ENCODE results near the gene FMN2. TPM values are rescaled to one million over a fixed set of nuclear protein-coding genes. Genes with fewer than 3 reads are reported as not detected.

The FMN2 gene
- total RNA-seq = not detected in 2 replicates

DNA sequence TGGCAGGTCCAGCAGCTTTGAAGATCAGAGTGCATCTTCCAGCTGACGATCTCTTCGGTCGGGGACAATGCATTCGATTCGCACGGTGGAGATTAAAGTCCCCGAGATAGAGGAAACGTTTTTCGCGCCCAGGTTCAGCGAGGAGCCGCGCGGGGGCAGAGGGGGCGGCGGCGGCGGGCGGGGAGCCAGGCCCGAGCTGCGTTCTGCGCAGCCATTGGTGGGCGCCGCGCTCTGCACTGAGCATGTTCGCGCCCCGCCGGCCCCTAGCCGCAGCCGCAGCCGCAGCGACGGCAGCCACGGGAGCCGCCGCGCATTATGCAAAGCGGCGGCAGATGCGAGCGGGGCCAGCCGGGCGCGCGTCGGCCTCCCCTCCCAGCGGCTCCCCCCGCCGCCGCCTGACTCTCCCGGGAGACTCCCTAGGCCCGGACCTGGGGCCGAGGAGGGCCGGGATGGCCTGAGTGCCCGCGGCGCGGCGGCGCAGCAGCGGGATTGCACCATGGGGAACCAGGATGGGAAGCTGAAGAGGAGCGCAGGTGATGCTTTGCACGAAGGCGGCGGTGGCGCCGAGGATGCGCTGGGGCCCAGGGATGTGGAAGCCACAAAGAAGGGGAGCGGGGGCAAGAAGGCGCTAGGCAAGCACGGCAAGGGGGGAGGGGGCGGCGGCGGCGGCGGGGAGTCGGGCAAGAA is at the start of gene FMN2:
Gene FMN2, plus strand, starts transcription at position 270 of the 687 bp plus-strand sequence. Its CDS starts 227 bp downstream, at position 497.
- peak in 1 of 2 donors; percentile 5 for DNase-seq (ENCODE audit: low read depth in 2 of 2)

DNA sequence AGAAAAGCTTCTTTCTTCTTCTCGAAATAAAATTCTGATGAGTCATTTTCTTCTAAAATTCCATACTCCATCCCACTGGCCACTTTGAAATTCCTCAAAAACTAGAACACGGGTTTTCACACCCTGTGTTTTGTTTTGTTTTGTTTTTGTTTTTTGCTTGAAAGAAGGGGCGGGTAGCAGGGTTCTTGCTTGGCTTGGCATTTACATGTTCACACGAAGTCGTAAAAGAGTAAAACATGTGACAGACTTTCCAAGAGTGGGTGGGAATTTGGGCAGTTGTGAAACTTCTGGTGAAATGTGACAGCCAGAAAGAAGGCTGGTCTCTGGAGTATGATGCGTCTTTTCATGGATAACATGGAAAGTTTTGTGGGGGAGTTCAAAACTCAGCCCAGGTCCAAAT is 47.1 kb upstream of the FMN2 start:
- DNase-seq (ENCODE audit: low read depth in 2 of 2) = no peak

DNA sequence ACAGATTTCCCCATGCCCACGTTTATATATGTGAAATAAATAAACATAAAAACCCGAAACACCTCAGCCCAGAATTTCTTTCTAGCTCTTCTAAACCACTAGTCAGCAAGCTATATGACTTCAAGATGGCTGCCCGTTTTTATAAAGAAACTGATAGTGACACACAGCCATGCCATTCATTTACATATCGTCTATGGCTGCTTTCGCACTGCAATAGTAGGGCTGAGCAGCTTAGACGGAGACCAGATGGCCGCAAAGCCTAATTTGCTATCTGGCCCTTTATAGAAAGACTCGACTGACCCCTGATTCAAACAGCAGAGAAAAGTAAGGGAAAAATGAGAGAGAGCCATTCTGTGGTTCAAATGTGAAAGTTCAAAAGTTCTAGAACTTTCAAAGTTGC is 45.7 kb upstream of the FMN2 start:
- DNase-seq (ENCODE audit: low read depth in 2 of 2) = no peak

DNA sequence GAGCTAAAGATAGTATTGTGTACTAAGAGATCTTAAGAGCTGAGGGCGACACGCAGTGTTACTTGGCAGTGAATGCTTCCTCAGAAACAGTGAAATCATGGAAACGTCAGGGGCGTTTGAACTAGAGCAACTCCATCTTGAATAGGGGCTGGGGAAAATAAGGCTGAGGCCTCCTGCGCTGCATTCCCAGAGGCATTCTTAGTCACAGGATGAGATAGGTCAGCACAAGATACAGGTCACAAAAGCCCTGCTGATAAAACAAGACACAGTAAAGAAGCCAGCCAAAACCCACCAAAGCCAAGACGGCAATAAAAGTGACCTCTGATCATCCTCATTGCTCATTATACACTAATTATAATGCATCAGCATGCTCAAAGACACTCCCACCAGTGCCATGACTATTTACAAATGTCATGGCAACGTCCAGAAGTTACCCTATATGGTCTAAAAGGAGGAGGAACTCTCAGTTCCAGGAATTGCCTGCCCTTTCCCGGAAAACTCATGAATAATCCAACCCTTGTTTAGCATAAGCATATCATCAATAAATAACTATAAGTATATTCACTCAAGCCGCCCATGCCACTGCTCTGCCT is 37.5 kb upstream of the FMN2 start:
- no peak for DNase-seq (ENCODE audit: low read depth in 2 of 2)

DNA sequence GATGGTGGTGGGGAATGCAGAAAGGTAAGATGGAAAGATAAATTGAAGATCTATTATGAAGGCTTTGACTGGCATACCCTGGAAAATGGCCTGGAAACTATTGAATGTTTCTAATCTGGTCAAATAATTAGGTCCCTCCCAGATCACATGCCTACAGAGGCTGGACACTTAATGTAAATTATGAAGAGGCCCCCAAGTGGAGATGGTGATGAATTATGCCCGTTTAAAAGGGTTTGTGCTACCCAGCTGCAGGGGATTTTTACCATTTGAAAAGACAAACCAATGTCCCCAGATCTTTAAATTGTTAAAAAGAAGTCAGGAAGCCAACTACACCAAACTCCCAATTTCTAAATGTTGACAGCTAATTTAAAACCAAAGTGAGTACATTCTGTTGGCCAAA is 35.7 kb upstream of the FMN2 start:
- no peak for DNase-seq (ENCODE audit: low read depth in 2 of 2)

DNA sequence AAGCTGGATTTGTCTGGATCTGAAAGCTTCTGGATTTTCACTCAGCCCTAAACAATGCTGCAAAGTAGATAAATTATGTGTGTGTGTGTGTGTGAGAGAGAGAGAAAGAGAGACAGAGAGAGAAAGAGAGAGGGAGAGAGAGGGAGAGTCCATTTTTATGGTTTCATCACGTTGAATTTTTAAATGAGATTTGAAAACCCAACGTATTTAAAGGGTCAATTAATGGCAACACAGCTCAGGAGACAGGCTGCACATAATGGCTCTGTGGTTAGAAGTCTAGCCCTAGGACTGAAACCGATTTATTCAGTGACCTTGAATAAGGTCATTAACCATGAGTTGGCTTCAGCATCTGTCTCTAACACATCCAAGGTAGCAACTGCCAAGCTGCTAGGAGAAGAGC is 35.3 kb upstream of the FMN2 start:
- no peak for DNase-seq (ENCODE audit: low read depth in 2 of 2)

DNA sequence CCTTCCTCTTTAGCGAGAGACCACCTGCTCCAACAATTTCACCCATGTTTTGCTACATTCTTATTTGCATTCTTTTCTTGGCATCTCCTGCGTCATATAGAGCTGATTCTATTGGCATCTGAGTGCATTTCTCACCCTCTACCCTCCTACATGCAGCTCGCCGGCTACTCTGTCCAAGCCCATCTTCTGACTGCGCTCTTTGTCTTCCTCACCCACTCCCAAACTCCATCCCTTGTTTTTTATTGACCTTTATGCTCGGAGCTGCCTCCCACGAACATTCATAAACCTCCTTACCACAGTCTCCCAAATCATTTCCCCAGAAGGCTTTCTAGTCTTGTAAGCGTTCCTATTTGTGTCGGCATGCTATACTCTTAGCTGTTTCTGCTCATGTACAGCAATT is 33.6 kb upstream of the FMN2 start:
- DNase-seq (ENCODE audit: low read depth in 2 of 2) = no peak

DNA sequence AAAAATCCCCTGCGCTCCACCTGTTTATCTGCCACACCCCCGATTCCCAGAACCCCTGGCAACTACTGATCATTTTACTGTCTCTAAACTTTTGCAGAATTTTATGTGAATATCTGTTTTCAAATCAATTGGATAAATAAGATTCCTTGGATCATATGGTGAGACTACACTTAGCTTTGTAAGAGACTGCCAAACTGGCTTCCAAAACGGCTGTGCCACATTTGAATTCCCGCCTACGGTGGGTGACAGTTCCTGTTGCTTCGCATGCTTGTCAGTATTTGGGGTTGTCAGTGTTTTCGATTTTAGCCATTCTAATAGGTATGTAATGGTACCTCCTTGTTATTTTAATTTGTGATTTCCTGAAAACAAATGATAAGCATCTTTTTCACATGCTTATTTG is 22.7 kb upstream of the FMN2 start:
- DNase-seq (ENCODE audit: low read depth in 2 of 2) = no peak

DNA sequence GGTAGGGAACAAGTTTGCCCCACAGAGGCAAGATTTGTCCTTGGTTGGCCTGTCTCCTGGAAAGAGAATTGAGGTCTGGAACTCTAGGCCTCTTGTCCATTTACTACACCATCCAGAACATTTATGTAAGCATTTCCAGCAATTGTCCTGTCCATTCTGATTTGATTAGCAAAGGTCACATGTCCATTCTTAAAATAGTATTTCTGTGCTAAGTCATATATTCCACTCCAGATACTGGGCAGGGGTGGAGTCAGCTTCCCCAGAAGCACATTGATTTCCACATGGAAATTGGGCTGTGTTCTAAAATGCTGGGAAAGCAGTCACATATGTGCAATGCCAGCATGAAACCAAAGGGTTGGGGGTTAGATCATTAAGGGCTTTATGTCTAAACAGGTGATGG is 21.5 kb upstream of the FMN2 start:
- DNase-seq (ENCODE audit: low read depth in 2 of 2) = peak; percentile 17 to 40

DNA sequence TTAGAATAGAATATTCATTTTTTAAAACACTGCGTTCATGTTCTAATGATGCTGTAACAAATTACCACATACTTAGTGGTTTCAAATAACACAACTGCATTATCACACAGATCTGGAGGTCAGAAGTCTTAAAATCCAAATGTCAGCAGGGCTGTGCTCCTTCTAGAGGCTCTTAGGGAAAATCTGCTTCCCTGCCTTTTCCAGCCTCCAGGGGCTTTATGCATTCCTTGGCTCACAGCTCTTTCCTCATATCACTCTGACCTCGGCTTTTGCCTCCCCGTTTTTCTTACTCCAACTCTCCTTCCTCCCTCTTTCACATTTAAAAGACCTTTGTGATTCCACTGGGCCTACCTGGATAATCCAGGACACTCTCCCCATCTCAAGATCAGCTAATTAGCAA is 18.6 kb upstream of the FMN2 start:
- no peak for DNase-seq (ENCODE audit: low read depth in 2 of 2)

DNA sequence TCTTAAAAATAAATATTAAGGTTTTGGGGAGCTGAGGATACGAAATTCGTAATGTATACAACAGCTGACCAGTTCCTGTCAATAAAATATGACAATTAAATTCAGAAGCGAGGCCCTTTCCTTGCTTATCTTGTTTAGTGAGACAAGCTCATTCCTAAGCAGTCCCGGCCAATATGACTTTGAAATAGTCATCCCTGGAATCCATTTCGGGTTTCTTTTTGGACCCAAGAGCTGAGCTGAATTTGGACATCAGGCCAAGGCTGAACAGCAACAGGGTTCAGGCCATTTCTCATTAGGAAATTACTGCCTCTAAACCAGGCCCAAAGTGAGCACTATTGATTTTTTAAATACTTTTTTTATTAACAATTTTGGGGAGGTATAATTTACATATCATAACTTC is 17.3 kb upstream of the FMN2 start:
- DNase-seq (ENCODE audit: low read depth in 2 of 2) = no peak

DNA sequence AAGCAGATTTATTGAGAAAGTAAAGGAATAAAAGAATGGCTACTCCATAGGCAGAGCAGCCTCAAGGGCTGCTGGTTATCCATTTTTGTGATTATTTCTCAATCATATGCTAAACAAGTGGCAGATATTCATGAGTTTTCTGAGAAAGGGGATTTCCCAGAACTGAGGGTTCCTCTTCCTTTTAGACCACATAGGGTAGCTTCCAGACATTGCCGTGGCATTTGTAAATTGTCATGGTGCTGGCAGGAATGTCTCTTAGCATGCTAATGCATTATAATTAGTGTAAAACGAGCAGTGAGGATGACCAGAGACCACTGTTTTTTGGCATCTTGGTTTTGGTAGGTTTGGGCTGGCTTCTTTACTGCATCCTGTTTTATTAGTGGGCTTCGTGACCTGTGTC is 16.8 kb upstream of the FMN2 start:
- DNase-seq (ENCODE audit: low read depth in 2 of 2) = no peak

DNA sequence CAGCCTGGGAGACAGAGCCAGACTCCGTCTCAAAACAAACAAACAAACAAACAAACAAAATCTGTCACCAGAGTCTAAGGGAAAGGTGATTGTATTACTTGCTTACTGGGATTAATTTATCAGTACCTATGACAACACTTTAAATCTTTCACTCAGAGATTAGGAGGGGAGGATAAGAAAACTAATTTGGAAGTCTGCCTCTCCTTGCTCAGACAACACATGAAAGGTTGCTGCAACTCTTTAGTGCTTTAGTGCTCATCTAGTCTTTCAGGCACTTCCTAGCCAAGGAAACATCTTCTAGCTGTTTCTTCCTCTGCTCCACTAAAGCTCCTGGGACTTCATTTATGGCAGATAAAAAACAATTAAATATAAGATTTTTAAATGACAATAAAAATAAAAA is 7.3 kb upstream of the FMN2 start:
- DNase-seq (ENCODE audit: low read depth in 2 of 2) = no peak

DNA sequence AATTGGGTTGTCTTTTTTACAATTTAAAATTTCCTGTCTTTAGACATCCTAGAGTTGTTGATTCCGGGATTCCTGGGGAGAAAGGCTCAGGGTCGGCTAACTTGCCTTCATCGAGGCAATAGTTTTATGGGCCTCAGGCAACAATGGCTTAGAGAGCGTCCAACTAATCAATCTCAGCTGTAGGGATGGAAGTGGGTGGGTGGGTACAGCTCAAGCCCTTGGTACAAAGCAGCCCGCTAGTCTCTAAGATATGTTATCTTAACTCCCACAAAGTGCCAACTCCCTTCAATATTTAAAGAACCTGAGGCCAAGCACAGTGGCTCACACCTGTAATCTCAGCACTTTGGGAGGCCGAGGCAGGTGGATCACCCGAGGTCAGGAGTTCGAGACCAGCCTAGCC is 6.9 kb upstream of the FMN2 start:
- no peak for DNase-seq (ENCODE audit: low read depth in 2 of 2)

DNA sequence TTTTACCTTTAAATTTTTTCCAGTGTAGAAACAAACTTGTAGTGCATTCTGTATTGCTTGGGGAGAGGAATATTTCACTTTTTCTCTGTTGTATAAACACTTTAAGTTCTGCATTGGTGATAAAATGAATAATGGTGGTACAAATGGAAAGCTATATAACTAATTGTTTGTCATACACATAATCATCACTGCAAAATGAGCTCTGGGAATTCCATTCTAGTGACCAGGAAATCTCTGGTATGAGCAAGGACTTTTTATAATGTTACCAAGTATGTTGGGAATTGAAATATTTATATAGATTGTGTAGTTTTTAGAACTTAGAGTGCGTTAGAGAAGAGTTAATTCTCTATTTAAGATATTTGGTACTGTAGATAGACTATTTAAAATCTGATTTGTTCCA is 5.0 kb upstream of the FMN2 start:
- DNase-seq (ENCODE audit: low read depth in 2 of 2) = no peak

DNA sequence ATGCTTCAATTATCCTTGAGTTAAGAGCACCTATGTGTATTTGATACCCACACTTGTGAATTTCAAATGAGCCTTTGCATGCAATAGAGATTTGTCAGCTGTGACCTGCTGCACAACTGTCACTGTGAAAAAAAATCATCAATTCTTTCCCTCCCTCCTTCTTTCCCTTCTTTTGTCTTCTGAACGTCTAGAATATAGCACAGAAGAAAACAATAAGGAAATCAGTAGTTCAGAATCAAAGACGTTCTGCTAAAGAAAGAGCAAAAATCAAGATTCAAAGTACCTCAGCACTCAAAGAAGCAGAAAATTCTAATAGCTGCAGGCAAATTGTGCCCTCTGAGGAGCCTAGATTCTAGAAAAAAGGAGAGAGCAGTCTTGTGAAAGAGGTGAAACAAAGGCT is 1.7 kb upstream of the FMN2 start:
- DNase-seq (ENCODE audit: low read depth in 2 of 2) = no peak

DNA sequence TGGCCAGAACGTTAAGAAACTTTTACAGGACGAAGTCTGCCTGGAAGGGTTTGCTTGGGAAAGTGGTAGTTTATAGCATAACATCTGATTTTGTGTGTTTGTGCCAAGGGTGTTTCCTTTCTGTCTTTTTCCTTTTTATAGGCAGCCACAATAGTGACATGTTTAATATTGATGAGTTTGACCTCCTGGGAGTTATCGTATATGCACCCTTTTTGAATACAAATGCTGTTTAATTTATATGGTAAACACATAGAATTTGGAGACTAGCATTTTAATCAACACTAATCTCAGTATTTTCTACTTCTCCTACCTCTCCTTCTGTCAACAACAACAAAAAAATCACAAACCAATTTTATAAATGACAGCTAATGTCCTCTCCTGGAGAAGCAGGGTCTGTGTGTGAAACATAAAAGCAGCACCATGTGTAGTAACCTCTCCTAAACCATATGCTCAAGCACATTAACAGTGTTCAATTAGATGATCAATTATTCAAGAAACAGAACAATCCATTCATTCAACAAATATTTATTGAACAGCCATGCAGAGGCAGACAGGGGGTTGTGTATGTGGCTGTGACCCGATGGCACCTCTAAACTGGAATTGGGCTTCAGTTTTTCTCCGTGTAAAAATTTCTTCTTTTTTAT is 604 bp upstream of the FMN2 start:
- no peak for DNase-seq (ENCODE audit: low read depth in 2 of 2)

DNA sequence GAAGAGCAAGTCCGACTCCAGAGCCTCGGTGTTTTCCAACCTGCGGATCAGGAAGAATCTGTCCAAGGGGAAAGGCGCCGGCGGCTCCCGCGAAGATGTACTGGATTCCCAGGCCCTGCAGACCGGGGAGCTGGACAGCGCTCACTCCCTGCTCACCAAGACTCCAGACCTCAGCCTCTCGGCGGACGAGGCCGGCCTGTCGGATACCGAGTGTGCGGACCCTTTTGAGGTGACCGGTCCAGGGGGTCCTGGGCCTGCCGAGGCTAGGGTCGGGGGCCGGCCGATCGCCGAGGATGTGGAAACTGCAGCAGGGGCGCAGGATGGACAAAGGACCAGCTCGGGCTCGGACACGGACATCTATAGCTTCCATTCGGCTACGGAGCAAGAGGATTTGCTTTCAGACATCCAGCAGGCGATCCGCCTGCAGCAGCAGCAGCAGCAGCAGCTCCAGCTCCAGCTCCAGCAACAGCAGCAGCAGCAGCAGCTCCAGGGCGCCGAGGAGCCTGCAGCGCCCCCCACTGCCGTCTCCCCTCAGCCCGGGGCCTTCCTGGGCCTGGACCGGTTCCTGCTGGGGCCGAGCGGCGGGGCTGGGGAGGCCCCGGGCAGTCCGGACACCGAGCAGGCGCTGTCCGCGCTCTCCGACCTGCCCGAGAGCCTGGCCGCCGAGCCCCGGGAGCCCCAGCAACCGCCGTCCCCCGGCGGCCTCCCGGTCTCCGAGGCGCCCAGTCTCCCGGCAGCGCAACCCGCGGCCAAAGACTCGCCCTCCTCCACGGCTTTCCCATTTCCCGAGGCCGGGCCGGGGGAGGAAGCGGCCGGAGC is 827 bp downstream of the FMN2 start:
- DNase-seq (ENCODE audit: low read depth in 2 of 2) = peak; percentile 17 to 67

DNA sequence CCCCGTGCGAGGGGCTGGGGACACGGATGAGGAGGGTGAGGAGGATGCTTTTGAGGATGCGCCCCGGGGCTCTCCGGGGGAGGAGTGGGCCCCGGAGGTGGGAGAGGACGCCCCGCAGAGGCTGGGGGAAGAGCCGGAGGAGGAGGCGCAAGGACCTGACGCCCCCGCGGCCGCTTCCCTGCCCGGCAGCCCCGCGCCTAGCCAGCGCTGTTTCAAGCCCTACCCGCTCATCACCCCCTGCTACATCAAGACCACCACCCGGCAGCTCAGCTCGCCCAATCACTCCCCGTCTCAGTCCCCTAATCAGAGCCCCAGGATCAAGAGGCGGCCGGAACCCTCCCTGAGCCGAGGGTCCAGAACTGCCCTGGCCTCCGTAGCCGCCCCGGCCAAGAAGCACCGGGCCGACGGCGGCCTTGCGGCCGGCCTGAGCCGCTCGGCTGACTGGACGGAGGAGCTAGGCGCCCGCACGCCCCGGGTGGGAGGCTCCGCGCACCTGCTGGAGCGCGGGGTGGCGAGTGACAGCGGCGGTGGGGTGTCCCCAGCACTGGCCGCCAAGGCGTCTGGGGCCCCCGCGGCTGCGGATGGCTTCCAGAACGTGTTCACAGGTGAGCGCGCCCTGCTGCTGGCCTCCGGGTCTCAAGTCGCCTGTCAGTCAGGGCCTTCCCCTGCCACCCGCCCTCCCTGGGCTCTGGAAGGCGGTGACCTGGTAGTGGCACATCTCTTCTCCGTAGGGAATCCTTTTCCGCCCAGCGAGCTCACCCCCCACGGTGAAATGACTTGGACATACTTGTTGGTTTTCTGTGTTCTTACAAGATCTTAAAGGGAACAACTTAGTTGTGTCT is 1.7 kb downstream of the FMN2 start:
- DNase-seq (ENCODE audit: low read depth in 2 of 2) = no peak

DNA sequence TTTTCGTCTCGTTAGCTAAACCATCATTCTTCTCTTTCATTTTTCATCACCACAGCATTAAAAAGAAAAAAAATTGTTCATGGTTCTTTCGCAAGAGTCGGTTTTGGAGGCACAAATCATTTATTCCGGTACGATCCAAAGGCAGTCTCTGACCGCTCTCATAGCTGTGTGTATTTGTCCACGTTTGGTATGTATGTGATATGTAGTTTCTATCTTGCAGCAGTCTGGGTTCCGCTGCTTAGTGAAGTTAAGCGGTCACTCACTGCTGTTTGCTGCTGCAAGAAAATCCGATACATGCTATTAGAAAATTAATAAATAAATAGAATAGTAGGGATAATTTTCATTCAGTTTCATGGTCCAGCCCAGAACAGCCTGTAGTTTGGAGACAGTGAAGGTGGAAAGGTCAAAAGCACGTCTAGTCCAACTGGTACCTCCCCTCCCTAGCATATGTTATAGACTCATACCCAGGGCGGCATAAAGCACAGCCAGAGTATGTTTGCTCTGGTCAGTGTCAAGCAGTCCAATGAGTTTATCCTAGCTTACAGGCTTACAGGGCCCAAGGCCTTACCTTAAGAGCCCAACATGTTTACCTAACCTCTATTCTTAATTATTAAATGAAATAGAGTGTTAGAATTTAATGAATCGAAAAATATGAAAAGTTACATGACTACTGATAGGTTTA is 2.5 kb downstream of the FMN2 start:
- no peak for DNase-seq (ENCODE audit: low read depth in 2 of 2)

DNA sequence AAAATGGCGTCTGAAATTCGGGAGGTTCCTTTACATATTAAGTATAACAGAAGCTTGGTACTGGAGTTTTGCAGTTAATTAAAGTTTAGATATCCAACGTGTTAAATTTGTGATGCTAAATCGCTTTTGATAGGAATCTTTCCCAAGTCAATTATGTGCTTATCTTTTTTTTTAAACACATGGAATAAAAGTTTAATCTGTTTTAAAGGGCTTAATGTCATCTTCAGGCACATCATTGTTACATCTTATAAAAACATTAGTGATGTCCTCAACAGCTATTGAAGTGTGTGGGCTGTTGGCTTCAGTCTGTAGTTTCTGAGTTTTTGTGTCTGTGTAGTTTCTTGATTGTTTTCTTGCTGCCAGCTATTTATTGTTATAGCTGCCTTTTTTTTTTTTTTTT is 5.3 kb downstream of the FMN2 start:
- no peak for DNase-seq (ENCODE audit: low read depth in 2 of 2)
